Measurements from ENCODE around the gene SMYD3. TPM values are rescaled to one million over a fixed set of nuclear protein-coding genes. Genes with fewer than 3 reads are reported as not detected.

Gene SMYD3
- polyA plus RNA-seq, 3 donors: 4.8 to 12.4 (median 7.1) TPM

- no peak overlapping the region for H3K27ac ChIP-seq (ENCODE audit: low read depth, low read length)
- 93 to 96% (median 94%) methylated on average over 3 of the region's 3 CpGs for WGBS, 3 donors
Measured at GRCh38 chr1:245773344-245773743, 733.7 kb downstream of the SMYD3 start.

GRCh38 chr1:245772739-245773138 lies 734.3 kb downstream of the SMYD3 start:
- WGBS, 3 donors: 67 to 88% (median 83%) methylated on average over 1 of the region's 1 CpG
- no peak overlapping the region for H3K27ac ChIP-seq (ENCODE audit: low read depth, low read length)

DNA sequence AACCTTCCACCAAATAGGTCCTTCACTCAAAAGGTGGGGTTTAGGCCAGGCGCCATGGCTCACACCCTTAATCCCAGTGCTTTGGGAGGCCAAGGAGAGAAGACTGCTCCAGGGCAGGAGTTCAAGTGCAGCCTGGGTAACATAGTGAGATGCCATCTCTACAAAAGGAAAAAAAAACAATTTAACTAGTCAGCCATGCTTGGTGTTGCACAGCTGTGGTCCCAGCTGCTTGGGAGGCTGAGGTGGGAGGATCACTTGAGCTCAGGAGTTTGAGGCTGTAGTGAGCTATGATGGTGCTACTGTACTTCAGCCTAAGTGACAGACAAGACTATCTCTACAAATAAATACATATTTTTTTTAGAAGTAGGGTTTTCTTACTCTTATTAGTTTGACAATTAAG lies 734.8 kb downstream of the SMYD3 start:
- H3K27ac ChIP-seq (ENCODE audit: low read depth, low read length): no peak overlapping the region
- 91 to 100% (median 94%) methylated on average over 1 of the region's 1 CpG for WGBS, 3 donors

DNA sequence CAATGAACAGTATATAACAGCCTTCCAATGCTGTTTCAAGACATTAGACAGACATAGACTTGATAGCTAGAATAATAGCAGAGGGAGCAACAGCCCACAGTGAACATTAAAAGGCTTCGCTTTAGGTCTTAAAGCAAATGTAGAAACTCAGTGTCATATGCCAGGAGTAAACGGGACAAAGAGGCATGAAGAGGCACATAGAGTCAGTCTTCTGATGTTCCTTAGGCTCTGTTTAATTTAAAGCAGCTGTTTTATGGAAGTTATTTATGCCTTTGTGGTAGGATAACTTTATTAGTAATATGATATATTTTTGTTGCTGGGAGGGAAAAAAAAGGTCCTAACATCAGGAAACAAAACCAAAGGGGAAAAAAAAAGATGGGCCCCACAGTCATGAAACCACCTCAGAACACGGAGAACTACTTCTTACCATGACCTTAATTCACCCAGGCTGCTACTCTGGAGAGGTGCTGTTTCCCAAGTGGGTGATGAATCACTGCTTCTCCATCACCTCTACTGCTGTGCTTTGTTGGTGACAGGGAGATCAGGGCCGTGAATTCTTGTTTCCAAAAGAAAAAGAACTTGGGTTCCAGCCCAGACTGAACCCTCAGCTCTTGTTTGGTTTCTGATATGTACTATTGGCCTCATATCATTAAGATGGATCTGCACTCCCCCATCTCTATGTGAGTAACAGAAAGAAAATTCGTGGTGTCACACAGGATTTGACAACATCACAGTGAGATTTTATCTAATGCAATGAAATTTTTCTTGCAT lies 735.4 kb downstream of the SMYD3 start:
- no peak overlapping the region for H3K27ac ChIP-seq (ENCODE audit: low read depth, low read length)
- WGBS, 3 donors: 69 to 76% (median 75%) methylated on average over 5 of the region's 5 CpGs

DNA sequence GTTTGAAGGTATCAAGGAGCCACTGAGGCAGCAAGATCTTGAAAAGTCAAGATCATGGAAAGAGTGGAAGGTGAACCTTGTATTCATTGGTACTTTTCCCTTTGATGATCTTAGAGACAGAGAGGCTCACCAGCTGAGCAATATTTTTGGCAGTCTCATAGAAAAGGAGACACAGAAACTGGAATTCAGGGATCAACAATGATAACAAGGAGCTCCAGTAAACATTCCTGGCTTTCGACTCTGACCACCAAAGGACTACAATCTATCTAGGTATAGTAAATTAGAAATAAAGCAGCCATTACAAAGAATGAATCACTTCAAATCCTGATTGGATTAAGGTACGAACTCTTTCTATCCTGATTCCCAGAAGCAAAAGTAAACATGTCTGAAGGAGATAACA lies 736.9 kb downstream of the SMYD3 start:
- no peak overlapping the region for H3K27ac ChIP-seq (ENCODE audit: low read depth, low read length)
- 90 to 96% (median 96%) methylated on average over 2 of the region's 2 CpGs for WGBS, 3 donors

- WGBS, 3 donors: 74 to 94% (median 94%) methylated on average over 4 of the region's 4 CpGs
- no peak overlapping the region for H3K27ac ChIP-seq (ENCODE audit: low read depth, low read length)
Measured at GRCh38 chr1:245768596-245768995, 738.5 kb downstream of the SMYD3 start.

DNA sequence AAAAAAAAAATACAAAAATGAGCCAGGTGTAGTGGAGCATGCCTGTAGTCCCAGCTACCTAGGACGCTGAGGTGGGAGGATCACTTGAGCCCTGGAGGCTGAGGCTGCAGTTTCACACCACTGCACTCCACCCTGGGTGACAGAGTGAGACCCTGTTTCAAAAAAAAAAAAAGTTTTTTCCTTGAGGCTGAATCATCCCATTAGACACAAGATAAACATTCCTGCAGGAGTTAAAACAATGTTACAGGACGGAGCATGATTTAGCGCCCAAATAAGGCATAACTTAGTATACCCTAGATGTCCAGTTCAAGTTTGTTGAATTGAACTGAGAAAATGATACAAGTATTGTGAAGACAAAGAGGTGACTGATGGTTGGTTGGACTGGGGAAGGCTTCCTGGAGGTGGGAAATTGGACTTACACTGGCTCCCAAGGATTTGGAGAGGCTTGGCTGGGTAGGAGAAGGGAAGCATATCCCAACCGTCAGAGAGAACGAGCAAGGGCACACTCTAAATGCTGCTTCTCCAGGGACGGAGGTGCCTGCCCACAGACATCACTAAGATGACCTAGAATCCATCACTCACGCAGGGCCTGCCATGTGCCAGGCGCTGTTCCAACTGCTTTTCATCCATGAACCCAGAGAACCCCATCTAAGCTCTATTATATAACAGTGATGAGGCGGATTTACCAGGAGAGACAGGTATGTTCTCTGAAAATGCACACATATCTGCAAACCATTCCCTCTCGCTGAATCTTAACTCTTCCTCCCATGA lies 741.7 kb downstream of the SMYD3 start:
- H3K27ac ChIP-seq (ENCODE audit: low read depth, low read length): no peak overlapping the region
- WGBS, 3 donors: 89 to 92% (median 90%) methylated on average over 10 of the region's 10 CpGs

GRCh38 chr1:245763873-245764331 lies 743.2 kb downstream of the SMYD3 start:
- no peak overlapping the region for H3K27ac ChIP-seq (ENCODE audit: low read depth, low read length)
- WGBS, 3 donors: 71 to 92% (median 76%) methylated on average over 5 of the region's 5 CpGs

- 90 to 94% (median 93%) methylated on average over 19 of the region's 19 CpGs for WGBS, 3 donors
Measured at GRCh38 chr1:245762396-245762910, 744.6 kb downstream of the SMYD3 start.

DNA sequence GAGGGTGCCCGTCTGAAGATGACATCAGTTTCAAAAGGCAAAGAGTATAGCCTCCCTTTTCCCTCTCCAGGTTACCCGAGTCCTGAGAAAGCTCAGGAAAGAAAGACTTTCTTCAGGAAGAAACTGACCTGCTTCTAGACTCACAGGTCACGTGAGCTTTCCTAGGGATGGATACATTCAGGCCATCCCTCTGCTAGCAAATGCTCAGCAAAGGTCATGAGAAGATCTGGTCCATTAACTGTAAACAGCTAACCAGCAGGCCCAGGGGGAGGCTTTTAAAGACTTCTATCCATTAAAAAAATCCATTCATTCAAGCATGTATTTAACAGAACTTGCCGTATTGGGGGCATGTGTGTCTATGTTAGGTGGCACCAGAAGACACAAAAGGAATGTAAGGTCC lies 746.8 kb downstream of the SMYD3 start:
- H3K27ac ChIP-seq (ENCODE audit: low read depth, low read length): no peak overlapping the region
- 94 to 98% (median 94%) methylated on average over 4 of the region's 4 CpGs for WGBS, 3 donors

More at GRCh38 chr1:245762396-245762910, 744.6 kb downstream of the SMYD3 start:
- H3K27ac ChIP-seq (ENCODE audit: low read depth, low read length): no peak overlapping the region

DNA sequence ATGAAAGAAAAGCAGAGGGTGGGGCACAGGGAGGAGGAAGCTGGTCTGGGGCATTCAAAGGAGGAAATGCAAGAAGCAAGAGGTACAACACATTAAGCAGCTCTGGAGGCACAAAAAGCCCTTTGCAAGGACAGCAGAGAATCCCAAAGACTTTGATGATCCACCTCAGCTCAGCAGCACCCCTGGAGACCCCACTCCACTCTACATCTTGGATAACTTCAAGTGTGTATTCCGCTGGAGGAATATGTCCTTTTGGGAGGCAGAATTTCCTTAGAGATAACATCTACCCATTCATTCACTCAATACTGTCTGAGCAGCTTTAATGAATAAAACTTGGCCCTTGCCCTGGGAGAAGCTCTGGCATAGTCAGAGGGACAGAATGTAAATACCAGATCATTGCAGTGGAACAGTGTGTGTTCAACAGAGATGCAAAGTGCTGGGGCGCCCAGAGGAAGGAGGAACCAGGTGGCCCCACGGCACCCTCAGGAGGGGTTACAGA lies 752.6 kb downstream of the SMYD3 start:
- no peak overlapping the region for H3K27ac ChIP-seq (ENCODE audit: low read depth, low read length)
- 85 to 98% (median 86%) methylated on average over 3 of the region's 3 CpGs for WGBS, 3 donors

DNA sequence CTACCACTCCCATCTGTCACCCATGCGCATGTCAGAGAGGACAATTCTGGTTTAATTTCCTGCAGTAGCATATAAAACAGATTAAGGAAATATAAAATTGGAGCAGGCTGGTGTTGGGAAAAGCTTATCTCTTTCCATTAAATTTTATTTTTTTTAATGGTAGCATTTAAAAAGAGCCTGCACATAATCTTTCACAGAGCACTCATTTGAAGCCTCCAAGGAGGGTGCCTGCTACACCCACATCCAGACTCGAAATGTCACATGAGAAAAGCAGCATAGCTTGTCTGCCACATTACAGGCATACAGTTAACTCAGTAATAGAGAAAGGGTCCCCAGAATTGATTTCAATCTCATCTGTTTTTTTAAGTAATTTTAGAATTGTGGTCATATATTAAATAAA lies 753.3 kb downstream of the SMYD3 start:
- no peak overlapping the region for H3K27ac ChIP-seq (ENCODE audit: low read depth, low read length)
- 88 to 96% (median 94%) methylated on average over 2 of the region's 2 CpGs for WGBS, 3 donors

- no peak overlapping the region for H3K27ac ChIP-seq (ENCODE audit: low read depth, low read length)
- WGBS, 3 donors: 67 to 87% (median 81%) methylated on average over 3 of the region's 3 CpGs
Measured at GRCh38 chr1:245752561-245752960, 754.5 kb downstream of the SMYD3 start.

DNA sequence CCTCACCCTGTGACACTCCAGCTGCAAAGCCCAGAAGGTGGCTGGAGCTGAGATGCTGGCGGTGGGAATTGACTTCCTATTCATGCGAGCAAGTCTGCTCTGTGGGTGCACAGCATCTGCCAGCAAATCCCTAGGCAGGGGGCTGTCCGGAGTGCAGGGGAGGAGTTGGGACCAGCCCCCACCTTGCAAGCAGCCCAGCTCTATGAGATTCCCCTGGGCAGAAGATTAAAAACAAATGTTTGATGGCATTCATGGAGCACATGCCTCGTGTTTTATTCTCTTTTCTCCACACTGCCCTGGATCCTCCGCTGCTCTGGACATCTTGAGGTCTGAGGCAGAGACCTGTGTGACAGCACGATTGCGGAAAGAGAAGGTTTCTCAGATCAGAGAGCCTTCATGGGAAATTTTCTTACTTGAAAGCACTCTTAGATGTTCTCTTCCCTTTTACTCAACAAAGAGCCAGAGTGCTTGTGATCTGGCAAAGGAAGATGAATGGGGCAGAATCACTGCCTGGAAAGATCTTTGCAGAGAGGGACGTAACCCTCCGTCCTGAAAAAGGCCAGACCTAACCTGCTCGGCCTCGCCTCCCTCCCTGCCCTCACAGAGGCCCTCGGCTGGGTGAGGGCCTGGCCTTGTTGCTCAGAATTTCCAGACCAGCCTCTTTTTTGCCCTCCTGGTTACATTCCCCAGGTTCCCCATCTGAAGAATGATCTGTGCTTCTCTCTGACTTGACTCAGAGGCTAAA lies 755.2 kb downstream of the SMYD3 start:
- 83 to 85% (median 84%) methylated on average over 12 of the region's 12 CpGs for WGBS, 3 donors
- no peak overlapping the region for H3K27ac ChIP-seq (ENCODE audit: low read depth, low read length)

DNA sequence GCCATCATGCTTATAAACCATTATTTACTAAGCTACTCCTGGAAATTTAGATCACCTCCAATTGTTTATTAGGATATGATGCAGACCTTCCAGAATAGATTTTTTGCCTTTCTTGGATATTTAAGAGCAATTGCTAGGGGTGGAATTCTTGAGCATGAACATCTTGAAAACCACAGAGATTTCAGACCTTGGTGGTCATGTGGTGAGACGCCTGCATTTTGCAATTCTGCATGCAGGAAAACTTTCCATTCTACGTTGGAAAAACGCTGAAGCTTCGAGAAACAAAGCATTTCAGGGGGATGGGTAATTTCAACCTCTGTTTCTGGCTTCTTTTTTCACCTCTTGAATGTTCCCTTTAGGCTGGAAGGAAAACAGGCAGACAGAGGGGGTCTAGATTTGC lies 756.0 kb downstream of the SMYD3 start:
- no peak overlapping the region for H3K27ac ChIP-seq (ENCODE audit: low read depth, low read length)
- WGBS, 3 donors: 47 to 74% (median 57%) methylated on average over 4 of the region's 4 CpGs

- WGBS, 3 donors: 79 to 86% (median 82%) methylated on average over 3 of the region's 3 CpGs
- H3K27ac ChIP-seq (ENCODE audit: low read depth, low read length): no peak overlapping the region
Measured at GRCh38 chr1:245750261-245750660, 756.8 kb downstream of the SMYD3 start.

DNA sequence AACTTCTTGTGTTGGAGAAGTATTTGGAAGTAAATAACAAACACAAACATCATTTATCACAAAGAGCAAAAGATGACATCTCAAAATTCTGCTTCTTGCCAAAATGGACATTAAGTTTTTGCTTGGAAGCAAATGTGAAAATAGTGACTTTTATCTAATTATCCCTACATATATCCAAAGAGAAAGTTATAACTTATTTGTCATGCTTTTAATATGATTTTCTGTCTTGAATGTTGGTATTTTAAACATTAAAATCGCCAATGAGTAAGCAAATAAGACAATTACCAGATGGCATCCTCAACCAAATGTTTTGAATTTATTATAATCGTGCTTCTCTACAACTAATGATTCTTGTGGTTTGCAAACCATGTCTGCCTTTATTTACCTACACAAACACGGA lies 758.0 kb downstream of the SMYD3 start:
- H3K27ac ChIP-seq (ENCODE audit: low read depth, low read length): no peak overlapping the region

DNA sequence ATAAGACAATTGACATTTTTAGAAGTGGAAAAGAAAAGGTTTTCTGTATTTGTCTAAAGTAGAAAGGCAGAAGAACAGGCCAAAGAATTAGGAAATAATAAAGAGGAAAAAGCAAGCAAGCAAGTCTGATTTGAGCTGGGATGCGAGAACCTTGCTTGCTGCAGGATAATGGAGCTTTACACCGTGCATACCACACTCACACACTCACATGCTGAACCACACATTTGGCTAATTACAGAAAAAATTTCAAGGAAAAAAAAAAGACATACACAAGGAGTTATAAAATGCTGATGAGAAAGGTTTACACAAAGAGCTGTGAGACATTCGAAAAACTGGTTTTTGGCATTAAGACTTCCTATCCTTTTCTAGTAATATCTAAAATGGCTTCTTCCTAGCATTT lies 758.4 kb downstream of the SMYD3 start:
- no peak overlapping the region for H3K27ac ChIP-seq (ENCODE audit: low read depth, low read length)
- WGBS, 3 donors: 90 to 96% (median 90%) methylated on average over 3 of the region's 3 CpGs

More for the DNA sequence above, 758.0 kb downstream of the SMYD3 start:
- WGBS, 3 donors: 86 to 90% (median 90%) methylated on average over 3 of the region's 3 CpGs

Data from adipose tissue (tissue), 3 donors.